Hematopoietic multipotent progenitor cell treated with erythropoietin and hydrocortisone succinate and interleukin-3 and kit ligand, for 4 days (in vitro differentiated cells): ENCODE measurements around the gene TRAPPC3.
"Not testable (repeated sequence)": the region's sequence is repeated elsewhere in the genome, so short reads cannot be mapped to it uniquely, and the experiment has no call there.

ENCODE experiments used
- DNase-seq: peaks from one replicate; pipeline ENCODE4 v3.0.0-alpha.2; 2015

The TRAPPC3 gene

GRCh38 chr1:36149237-36149972 is at the start of gene TRAPPC3:
TRAPPC3 (minus strand) TSS chr1:36149486; CDS start chr1:36149378, 108 bp downstream.
- peak; percentile 100 for DNase-seq

- no peak for DNase-seq
Observed at GRCh38 chr1:36198641-36199040, 49.4 kb upstream of the TRAPPC3 start.

- DNase-seq, result not testable (repeated sequence)
Observed at GRCh38 chr1:36196805-36197204, 47.5 kb upstream of the TRAPPC3 start.

- peak; percentile 95 for DNase-seq
Observed at GRCh38 chr1:36187800-36188593, 38.7 kb upstream of the TRAPPC3 start.

- DNase-seq, result no peak
Observed at GRCh38 chr1:36183309-36183856, 34.1 kb upstream of the TRAPPC3 start.

- no peak for DNase-seq
Observed at GRCh38 chr1:36182734-36183133, 33.4 kb upstream of the TRAPPC3 start.

GRCh38 chr1:36179220-36179600 is 29.9 kb upstream of the TRAPPC3 start:
- no peak for DNase-seq

- DNase-seq, result no peak
Observed at GRCh38 chr1:36178471-36179219, 29.4 kb upstream of the TRAPPC3 start.

GRCh38 chr1:36177589-36178431 is 28.5 kb upstream of the TRAPPC3 start:
- no peak for DNase-seq

- no peak for DNase-seq
Observed at GRCh38 chr1:36176106-36176949, 27.0 kb upstream of the TRAPPC3 start.

- no peak for DNase-seq
Observed at GRCh38 chr1:36175137-36176095, 26.1 kb upstream of the TRAPPC3 start.

GRCh38 chr1:36174713-36175112 is 25.4 kb upstream of the TRAPPC3 start:
- no peak for DNase-seq

- no peak for DNase-seq
Observed at GRCh38 chr1:36172983-36173382, 23.7 kb upstream of the TRAPPC3 start.

- no peak for DNase-seq
Observed at GRCh38 chr1:36172017-36172747, 22.9 kb upstream of the TRAPPC3 start.

- DNase-seq, result no peak
Observed at GRCh38 chr1:36170643-36171412, 21.5 kb upstream of the TRAPPC3 start.

GRCh38 chr1:36168514-36168913 is 19.2 kb upstream of the TRAPPC3 start:
- no peak for DNase-seq

GRCh38 chr1:36166938-36167905 is 17.9 kb upstream of the TRAPPC3 start:
- DNase-seq, result no peak
